Mesenchymal stem cell (in vitro differentiated cells and primary cell): ENCODE data around the gene CYBRD1.

Experiments
- DNase-seq: peaks from one replicate; pipeline ENCODE4 v3.0.0-alpha.2; 2013
- H2AFZ ChIP-seq: one replicate; pipeline ENCODE4 v1.6.1; 2013; ENCODE audit warnings: low read depth, mild to moderate bottlenecking, control low read depth, inconsistent platforms, low read length, moderate library complexity
- H2AK5ac ChIP-seq: 2 replicates; pipeline ENCODE4 v1.6.1; 2013; ENCODE audit warnings: low read length, moderate library complexity, mild to moderate bottlenecking, inconsistent platforms; ENCODE audit not compliant: severe bottlenecking
- H2BK120ac ChIP-seq: one replicate; pipeline ENCODE4 v1.6.1; 2013; ENCODE audit warnings: low read depth, mild to moderate bottlenecking, inconsistent platforms, low read length, moderate library complexity
- H2BK12ac ChIP-seq, 2 experiments: one replicate each; pipeline ENCODE4 v1.6.1; 2013; ENCODE audit warnings: inconsistent platforms in 2 of 2, low read length in 2 of 2, mild to moderate bottlenecking in 2 of 2, moderate library complexity in 2 of 2, control low read depth in 1 of 2
- H2BK15ac ChIP-seq: one replicate; pipeline ENCODE4 v1.6.1; 2013; ENCODE audit warnings: mild to moderate bottlenecking, low read depth, inconsistent platforms; ENCODE audit not compliant: poor library complexity, severe bottlenecking
- H2BK5ac ChIP-seq: 2 replicates; pipeline ENCODE4 v1.6.1; 2013; ENCODE audit warnings: low read depth, mild to moderate bottlenecking, low read length, control low read depth, inconsistent platforms; ENCODE audit not compliant: poor library complexity, severe bottlenecking
- H3K14ac ChIP-seq, 2 experiments: one replicate each; pipeline ENCODE4 v1.6.1; 2013; ENCODE audit warnings: inconsistent platforms in 2 of 2, low read length in 2 of 2, control low read depth in 1 of 2, mild to moderate bottlenecking in 1 of 2, moderate library complexity in 1 of 2
- H3K18ac ChIP-seq, 2 experiments: one replicate each; pipeline ENCODE4 v1.6.1; 2013; ENCODE audit warnings: inconsistent platforms in 2 of 2, low read length in 2 of 2, control low read depth in 1 of 2, low read depth in 1 of 2, mild to moderate bottlenecking in 1 of 2
- H3K23ac ChIP-seq, 2 experiments: one replicate each; pipeline ENCODE4 v1.6.1; 2013; ENCODE audit warnings: inconsistent platforms in 2 of 2, low read length in 2 of 2, mild to moderate bottlenecking in 2 of 2, moderate library complexity in 2 of 2, control low read depth in 1 of 2
- H3K27ac ChIP-seq: 2 replicates; pipeline ENCODE4 v1.5.1; 2013; ENCODE audit warnings: mild to moderate bottlenecking, moderate library complexity, low read length, control low read depth, inconsistent platforms; ENCODE audit not compliant: poor library complexity, severe bottlenecking
- H3K27me3 ChIP-seq, 2 experiments: 2 replicates each; pipeline versions ENCODE4 v1.6.1 to v1.7.0; 2013; ENCODE audit warnings: low read length in 2 of 2, mild to moderate bottlenecking in 2 of 2, moderate library complexity in 2 of 2, control low read depth in 1 of 2, inconsistent platforms in 1 of 2; ENCODE audit not compliant: control insufficient read depth in 1 of 2, insufficient read depth in 1 of 2
- H3K36me3 ChIP-seq, 2 experiments: 2 replicates each; pipeline versions ENCODE4 v1.6.1 to v1.7.0; 2013; ENCODE audit warnings: low read length in 2 of 2, control low read depth in 1 of 2, inconsistent platforms in 1 of 2, low read depth in 1 of 2, mild to moderate bottlenecking in 1 of 2; ENCODE audit not compliant: insufficient read depth in 2 of 2, control insufficient read depth in 1 of 2
- H3K4ac ChIP-seq, 2 experiments: one replicate each; pipeline ENCODE4 v1.6.1; 2013; ENCODE audit warnings: inconsistent platforms in 2 of 2, low read length in 2 of 2, mild to moderate bottlenecking in 2 of 2, moderate library complexity in 2 of 2, control low read depth in 1 of 2, low read depth in 1 of 2
- H3K4me1 ChIP-seq: 2 replicates; pipeline ENCODE4 v1.6.1; 2013; ENCODE audit warnings: low read depth, low read length, control low read depth; ENCODE audit not compliant: control insufficient read depth, insufficient read depth
- H3K4me2 ChIP-seq: 2 replicates; pipeline ENCODE4 v1.6.1; 2013; ENCODE audit warnings: low read length, mild to moderate bottlenecking, inconsistent platforms; ENCODE audit not compliant: poor library complexity, severe bottlenecking
- H3K4me3 ChIP-seq, 2 experiments: 2 replicates each; pipeline versions ENCODE4 v1.5.1 to v1.7.0; 2013; ENCODE audit warnings: low read length in 2 of 2, mild to moderate bottlenecking in 2 of 2, control low read depth in 1 of 2, low read depth in 1 of 2; ENCODE audit not compliant: insufficient read depth in 1 of 2
- H3K79me1 ChIP-seq: replicated peaks from 2 replicates; pipeline ENCODE4 v1.6.1; 2013; ENCODE audit warnings: mild to moderate bottlenecking, control low read depth, low read length, inconsistent platforms; ENCODE audit not compliant: poor library complexity, severe bottlenecking
- H3K9ac ChIP-seq: 2 replicates; pipeline ENCODE4 v1.7.0; 2013; ENCODE audit warnings: mild to moderate bottlenecking, low read length, moderate library complexity
- H3K9me3 ChIP-seq: 2 replicates; pipeline ENCODE4 v1.7.0; 2013; ENCODE audit warnings: mild to moderate bottlenecking, low read length; ENCODE audit not compliant: control insufficient read depth
- H4K8ac ChIP-seq: one replicate; pipeline ENCODE4 v1.6.1; 2013; ENCODE audit warnings: inconsistent platforms, mild to moderate bottlenecking, low read length, moderate library complexity
- H4K91ac ChIP-seq: one replicate; pipeline ENCODE4 v1.6.1; 2013; ENCODE audit warnings: mild to moderate bottlenecking, low read length, inconsistent platforms
- WGBS: methylation state at CpG from one replicate; pipeline ENCODE4 v1.1.7; 2013; ENCODE audit warnings: mixed read lengths; 5-methylcytosine and 5-hydroxymethylcytosine counted together

CYBRD1 gene

DNA sequence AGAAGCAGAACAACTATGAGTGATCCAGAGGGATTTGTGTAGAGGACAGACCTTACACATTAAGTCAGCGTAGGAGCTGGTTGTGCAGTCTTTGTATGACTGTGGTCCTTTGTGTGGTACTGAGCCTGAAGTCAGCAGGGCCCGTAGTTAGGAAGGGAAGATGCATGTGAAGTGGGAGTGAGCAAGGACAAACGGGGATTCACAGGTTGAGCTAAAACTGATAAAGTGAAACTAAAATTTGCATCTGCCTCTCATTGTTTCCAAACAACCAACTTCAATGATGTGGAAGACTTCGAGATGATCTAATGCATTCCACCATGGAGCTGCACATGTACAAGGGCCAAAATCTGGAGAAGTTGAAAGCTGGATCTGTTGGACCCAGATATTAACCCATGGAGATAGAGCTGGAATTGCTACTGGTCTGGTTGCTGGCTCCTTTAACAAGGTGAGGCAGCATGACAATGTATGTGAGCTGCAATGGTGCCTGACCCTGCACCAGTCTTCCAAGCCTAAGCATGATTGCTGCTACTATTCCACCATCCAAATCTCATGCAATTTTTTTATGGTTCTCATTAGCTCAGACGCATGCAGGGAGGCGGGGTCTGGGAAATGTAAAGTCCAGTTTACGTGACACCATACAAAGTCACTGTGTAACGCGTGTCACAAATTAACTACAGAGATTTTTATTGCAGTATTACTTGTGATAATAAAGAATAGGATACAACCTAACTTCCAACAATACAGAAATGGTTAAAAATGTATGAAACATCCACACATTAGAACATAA is 12.1 kb upstream of the CYBRD1 start:
- no peak for DNase-seq
- no peak overlapping the region for H3K23ac ChIP-seq
- H4K91ac ChIP-seq: no peak overlapping the region
- no peaks in the 10 kb centered on the region for H3K27me3 ChIP-seq
- 88% methylated on average over 6 of the region's 9 CpGs for WGBS
- H3K9me3 ChIP-seq: no peaks in the 10 kb centered on the region
- no peak overlapping the region for H3K27ac ChIP-seq
- H3K79me1 ChIP-seq: no peaks in the 10 kb centered on the region
- no peak overlapping the region for H3K14ac ChIP-seq
- no peak overlapping the region for H2AK5ac ChIP-seq
- H3K4me1 ChIP-seq: peaks cover 2% of the 10 kb centered on the region
- no peak overlapping the region for H2BK120ac ChIP-seq
- no peak overlapping the region for H3K18ac ChIP-seq
- H3K36me3 ChIP-seq: no peaks in the 10 kb centered on the region
- H3K4ac ChIP-seq: no peak overlapping the region
- H3K4me2 ChIP-seq: no peak overlapping the region
- no peak overlapping the region for H2AFZ ChIP-seq
- peak overlapping the region in 1 of 2 experiments; percentile 31 for H3K4me3 ChIP-seq
- no peak overlapping the region for H2BK15ac ChIP-seq
- no peak overlapping the region for H2BK5ac ChIP-seq
- no peak overlapping the region for H3K9ac ChIP-seq
- H4K8ac ChIP-seq: no peak overlapping the region
- H2BK12ac ChIP-seq: no peak overlapping the region

GRCh38 chr2:171512014-171512413 is 10.3 kb upstream of the CYBRD1 start:
- 93% methylated on average over 2 of the region's 2 CpGs for WGBS
- Histone ChIP-seq H2BK5ac (no peak overlapping the region), H3K4me3 (no peak overlapping the region)

GRCh38 chr2:171512683-171513195 is 9.5 kb upstream of the CYBRD1 start:
- Histone ChIP-seq H3K23ac (no peak overlapping the region), H2BK15ac (no peak overlapping the region), H4K8ac (no peak overlapping the region), H3K9ac (no peak overlapping the region), H3K27me3 (no peaks in the 10 kb centered on the region), H2BK5ac (no peak overlapping the region), H3K79me1 (no peaks in the 10 kb centered on the region), H3K27ac (no peak overlapping the region), H4K91ac (no peak overlapping the region), H3K36me3 (no peaks in the 10 kb centered on the region), H3K9me3 (no peaks in the 10 kb centered on the region), H2BK120ac (no peak overlapping the region), H2BK12ac (no peak overlapping the region), H2AFZ (no peak overlapping the region), H3K4me1 (peaks cover 4% of the 10 kb centered on the region), H3K4ac (no peak overlapping the region), H3K4me2 (no peak overlapping the region), H3K4me3 (no peak overlapping the region), H3K18ac (no peak overlapping the region), H3K14ac (no peak overlapping the region), H2AK5ac (no peak overlapping the region)
- 100% methylated on average over 1 of the region's 1 CpG for WGBS
- DNase-seq: no peak

More at GRCh38 chr2:171512014-171512413, 10.3 kb upstream of the CYBRD1 start:
- Histone ChIP-seq H2BK12ac (no peak overlapping the region), H3K18ac (no peak overlapping the region), H3K4me1 (peaks cover 4% of the 10 kb centered on the region), H3K9ac (no peak overlapping the region), H3K79me1 (no peaks in the 10 kb centered on the region), H4K91ac (no peak overlapping the region), H2AK5ac (no peak overlapping the region), H3K27ac (no peak overlapping the region), H4K8ac (no peak overlapping the region), H3K4me2 (no peak overlapping the region), H3K27me3 (no peaks in the 10 kb centered on the region), H3K9me3 (no peaks in the 10 kb centered on the region), H3K4ac (no peak overlapping the region), H3K14ac (no peak overlapping the region), H2BK120ac (no peak overlapping the region), H2AFZ (no peak overlapping the region), H2BK15ac (no peak overlapping the region), H3K23ac (no peak overlapping the region), H3K36me3 (no peaks in the 10 kb centered on the region)
- DNase-seq: no peak

GRCh38 chr2:171513719-171514160 is 8.5 kb upstream of the CYBRD1 start:
- Histone ChIP-seq H2AFZ (no peak overlapping the region), H4K91ac (no peak overlapping the region), H3K18ac (no peak overlapping the region), H3K27me3 (no peaks in the 10 kb centered on the region), H2BK15ac (no peak overlapping the region), H3K79me1 (no peaks in the 10 kb centered on the region), H2BK12ac (no peak overlapping the region), H3K23ac (no peak overlapping the region), H3K4me3 (no peak overlapping the region), H3K14ac (no peak overlapping the region), H3K27ac (no peak overlapping the region), H2BK5ac (no peak overlapping the region), H3K9ac (no peak overlapping the region), H4K8ac (no peak overlapping the region), H3K4me1 (peaks cover 4% of the 10 kb centered on the region), H3K4me2 (no peak overlapping the region), H3K9me3 (no peaks in the 10 kb centered on the region), H3K4ac (no peak overlapping the region), H3K36me3 (no peaks in the 10 kb centered on the region), H2BK120ac (no peak overlapping the region), H2AK5ac (no peak overlapping the region)
- 63% methylated on average over 3 of the region's 3 CpGs for WGBS
- DNase-seq: no peak
